ENCODE measurements around the gene CASQ1.

GRCh38 chr1:160167580-160167979 is 22.8 kb upstream of the CASQ1 start:
- TF ChIP-seq CTCF (conservative IDR thresholded peaks at IDR 0.05) (no peak; the same call in 1 of the 2 replicates), ZFX (IDR thresholded peaks at IDR 0.05) (no peak)

All from C4-2B (cell line).